AG09309 (cell line): ENCODE measurements around the gene BLMH.

Source experiments
- DNase-seq: peaks from one replicate; pipeline ENCODE4 v3.0.0-alpha.2; 2010; ENCODE audit warnings: low read depth
- H3K4me3 ChIP-seq: 2 replicates; pipeline ENCODE4 v1.5.1; 2011; ENCODE audit warnings: mild to moderate bottlenecking, low read depth, low read length, moderate library complexity; ENCODE audit not compliant: control insufficient read depth
- TF ChIP-seq, protein P1 (sequence below): IDR thresholded peaks from 2 replicates; pipeline ENCODE4 v1.5.1; 2011; ENCODE audit warnings: mild to moderate bottlenecking, low read depth, low read length, inconsistent platforms; ENCODE audit not compliant: insufficient read depth, control insufficient read depth; ENCODE audit errors: missing control alignments

Gene BLMH

GRCh38 chr17:30333503-30334360 is 42.0 kb upstream of the BLMH start, which contains the start of gene TMIGD1:
TMIGD1 (minus strand) TSS chr17:30334057; CDS start chr17:30332133, 1,924 bp downstream.
- TF ChIP-seq, protein P1, sequence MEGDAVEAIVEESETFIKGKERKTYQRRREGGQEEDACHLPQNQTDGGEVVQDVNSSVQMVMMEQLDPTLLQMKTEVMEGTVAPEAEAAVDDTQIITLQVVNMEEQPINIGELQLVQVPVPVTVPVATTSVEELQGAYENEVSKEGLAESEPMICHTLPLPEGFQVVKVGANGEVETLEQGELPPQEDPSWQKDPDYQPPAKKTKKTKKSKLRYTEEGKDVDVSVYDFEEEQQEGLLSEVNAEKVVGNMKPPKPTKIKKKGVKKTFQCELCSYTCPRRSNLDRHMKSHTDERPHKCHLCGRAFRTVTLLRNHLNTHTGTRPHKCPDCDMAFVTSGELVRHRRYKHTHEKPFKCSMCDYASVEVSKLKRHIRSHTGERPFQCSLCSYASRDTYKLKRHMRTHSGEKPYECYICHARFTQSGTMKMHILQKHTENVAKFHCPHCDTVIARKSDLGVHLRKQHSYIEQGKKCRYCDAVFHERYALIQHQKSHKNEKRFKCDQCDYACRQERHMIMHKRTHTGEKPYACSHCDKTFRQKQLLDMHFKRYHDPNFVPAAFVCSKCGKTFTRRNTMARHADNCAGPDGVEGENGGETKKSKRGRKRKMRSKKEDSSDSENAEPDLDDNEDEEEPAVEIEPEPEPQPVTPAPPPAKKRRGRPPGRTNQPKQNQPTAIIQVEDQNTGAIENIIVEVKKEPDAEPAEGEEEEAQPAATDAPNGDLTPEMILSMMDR = no peak
- no peak for DNase-seq
- no peak within 1 kb of the TSS for H3K4me3 ChIP-seq

- no peak for DNase-seq
- TF ChIP-seq, protein P1 = no peak
- H3K4me3 ChIP-seq = no peak overlapping the region
Measured at GRCh38 chr17:30332057-30332542, 40.4 kb upstream of the BLMH start.

DNA sequence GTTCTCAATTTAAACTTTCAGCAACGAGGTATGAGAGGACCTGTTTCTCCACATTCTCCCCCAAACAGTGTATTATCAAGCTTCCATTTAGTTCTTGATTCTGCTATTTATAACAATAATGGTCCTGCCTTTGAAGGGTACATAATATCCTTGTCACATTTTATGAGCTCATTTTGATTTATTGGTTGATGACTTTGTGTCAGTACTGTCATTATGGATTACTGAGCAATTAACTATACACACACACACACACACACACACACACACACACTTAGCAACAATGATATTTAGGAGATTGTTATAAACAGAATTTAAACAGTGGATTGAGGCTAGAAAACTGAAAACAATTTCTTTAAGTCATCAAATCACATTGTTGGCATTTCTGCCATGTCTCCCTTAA is 35.1 kb upstream of the BLMH start:
- no peak for DNase-seq

DNA sequence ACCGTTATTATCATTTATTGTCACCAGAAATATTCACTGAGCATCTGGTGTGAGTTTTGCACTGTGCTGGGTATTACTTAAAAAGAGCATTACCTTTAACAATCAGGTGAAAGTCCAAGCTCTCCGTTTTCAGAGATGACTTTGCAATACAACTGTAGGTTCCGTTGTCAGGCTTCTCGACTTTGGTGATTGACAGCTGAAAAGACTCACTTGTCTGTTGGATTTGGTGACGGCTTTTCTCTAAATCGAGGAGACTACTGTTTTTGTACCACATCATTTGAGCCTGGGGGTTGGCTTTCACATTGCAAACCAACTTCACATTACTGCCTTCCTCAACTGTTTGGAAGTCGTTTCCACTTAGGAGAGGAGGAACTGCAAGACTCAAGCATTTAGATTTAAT is 33.0 kb upstream of the BLMH start:
- TF ChIP-seq, protein P1 = no peak
- no peak for DNase-seq
- no peak overlapping the region for H3K4me3 ChIP-seq

More for the DNA sequence above, 35.1 kb upstream of the BLMH start:
- no peak overlapping the region for H3K4me3 ChIP-seq
- TF ChIP-seq, protein P1 = no peak

DNA sequence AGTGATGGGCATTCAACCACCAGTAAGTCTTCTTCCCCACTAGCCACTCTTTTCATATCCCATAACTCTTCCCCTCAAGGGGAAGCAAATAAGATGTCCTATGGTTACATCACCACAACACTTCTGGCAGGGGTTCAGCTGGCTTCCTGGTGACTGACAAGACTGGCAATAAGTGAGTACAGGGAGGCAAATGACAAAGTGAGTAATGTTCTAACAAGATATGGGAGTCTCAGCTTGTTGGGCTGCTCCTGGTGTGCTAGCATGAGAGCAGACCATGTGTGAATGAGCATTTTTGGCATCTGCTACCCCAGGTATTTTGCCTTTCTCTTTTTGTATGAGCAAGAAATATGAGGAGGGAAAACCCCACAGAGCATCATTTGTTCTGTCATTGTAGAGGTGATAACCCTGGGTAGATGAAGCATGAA is 32.2 kb upstream of the BLMH start:
- H3K4me3 ChIP-seq = no peak overlapping the region
- DNase-seq = no peak
- TF ChIP-seq, protein P1 = no peak

- TF ChIP-seq, protein P1 = no peak
- no peak overlapping the region for H3K4me3 ChIP-seq
- no peak for DNase-seq
Measured at GRCh38 chr17:30323262-30323894, 31.6 kb upstream of the BLMH start.
